HAP-1 (cell line): ENCODE measurements around the gene DHX16.

Source experiments
- DNase-seq, 2 experiments: peaks; one replicate each; pipeline ENCODE4 v3.0.0-alpha.2; 2016 to 2020; ENCODE audit warnings: low spot score in 2 of 2
- H3K27me3 ChIP-seq: fragments of 250-450 bp; sonication (Bioruptor Pico); 2 replicates; pipeline ENCODE4 v1.5.1; 2020; ENCODE audit warnings: low read depth, mild to moderate bottlenecking, moderate library complexity
- H3K36me3 ChIP-seq: fragments of 250-450 bp; sonication (Bioruptor Pico); replicated peaks from 2 replicates; pipeline ENCODE4 v1.5.1; 2020; ENCODE audit warnings: mild to moderate bottlenecking
- H3K4me1 ChIP-seq: fragments of 250-450 bp; sonication (Bioruptor Pico); 2 replicates; pipeline ENCODE4 v1.5.1; 2020; ENCODE audit warnings: mild to moderate bottlenecking
- H3K4me3 ChIP-seq: fragments of 250-450 bp; sonication (Bioruptor Pico); 2 replicates; pipeline ENCODE4 v1.5.1; 2020; ENCODE audit warnings: mild to moderate bottlenecking, moderate library complexity
- H3K9me3 ChIP-seq: fragments of 250-450 bp; sonication (Bioruptor Pico); 2 replicates; pipeline ENCODE4 v1.5.1; 2020; ENCODE audit warnings: mild to moderate bottlenecking, moderate library complexity
- in situ Hi-C: fragments of 300-500 bp; cut with MboI; formaldehyde crosslinking; loops from 3 replicates; pipeline ENCODE4 v1.14.3; 2020; ENCODE audit warnings: low sequenced_read_pairs, inconsistent platforms, mixed read lengths

Gene DHX16

GRCh38 chr6:30711758-30712380 lies 39.1 kb upstream of the DHX16 start:
- in situ Hi-C loops, result no loop called here
- Histone ChIP-seq H3K4me3 (no peak overlapping the region), H3K36me3 (peaks cover 79% of the 10 kb centered on the region), H3K4me1 (peaks cover 7% of the 10 kb centered on the region), H3K9me3 (no peaks in the 10 kb centered on the region), H3K27me3 (no peaks in the 10 kb centered on the region)
- no peak for DNase-seq

GRCh38 chr6:30709101-30709868 lies 36.5 kb upstream of the DHX16 start:
- no peaks in the 10 kb centered on the region for H3K4me1 ChIP-seq
- peaks cover 73% of the 10 kb centered on the region for H3K36me3 ChIP-seq
- H3K4me3 ChIP-seq, result no peak overlapping the region
- no peaks in the 10 kb centered on the region for H3K27me3 ChIP-seq
- no peaks in the 10 kb centered on the region for H3K9me3 ChIP-seq
- DNase-seq, result no peak
- in situ Hi-C loops, result no loop called here

GRCh38 chr6:30707281-30707850 lies 34.6 kb upstream of the DHX16 start:
- in situ Hi-C loops, result no loop called here
- no peak for DNase-seq
- Histone ChIP-seq H3K36me3 (peaks cover 70% of the 10 kb centered on the region), H3K4me3 (no peak overlapping the region), H3K4me1 (no peaks in the 10 kb centered on the region), H3K27me3 (no peaks in the 10 kb centered on the region), H3K9me3 (no peaks in the 10 kb centered on the region)

GRCh38 chr6:30705620-30706019 lies 32.8 kb upstream of the DHX16 start:
- Histone ChIP-seq H3K4me1 (no peaks in the 10 kb centered on the region), H3K27me3 (no peaks in the 10 kb centered on the region), H3K36me3 (peaks cover 63% of the 10 kb centered on the region), H3K4me3 (no peak overlapping the region), H3K9me3 (no peaks in the 10 kb centered on the region)
- in situ Hi-C loops, result no loop called here
- DNase-seq, result no peak

GRCh38 chr6:30703821-30704220 lies 31.0 kb upstream of the DHX16 start:
- Histone ChIP-seq H3K36me3 (peaks cover 58% of the 10 kb centered on the region), H3K27me3 (no peaks in the 10 kb centered on the region), H3K9me3 (no peaks in the 10 kb centered on the region), H3K4me1 (no peaks in the 10 kb centered on the region), H3K4me3 (no peak overlapping the region)
- DNase-seq, result no peak
- in situ Hi-C loops, result no loop called here

GRCh38 chr6:30703011-30703410 lies 30.2 kb upstream of the DHX16 start:
- H3K27me3 ChIP-seq, result no peaks in the 10 kb centered on the region
- no peaks in the 10 kb centered on the region for H3K4me1 ChIP-seq
- no peaks in the 10 kb centered on the region for H3K9me3 ChIP-seq
- no peak overlapping the region for H3K4me3 ChIP-seq
- in situ Hi-C loops, result no loop called here
- peaks cover 55% of the 10 kb centered on the region for H3K36me3 ChIP-seq
- no peak for DNase-seq

- DNase-seq, result no peak
- H3K9me3 ChIP-seq, result no peaks in the 10 kb centered on the region
- no peak overlapping the region for H3K4me3 ChIP-seq
- H3K4me1 ChIP-seq, result no peaks in the 10 kb centered on the region
- in situ Hi-C loops, result no loop called here
- H3K36me3 ChIP-seq, result peaks cover 44% of the 10 kb centered on the region
- H3K27me3 ChIP-seq, result no peaks in the 10 kb centered on the region
Observed at GRCh38 chr6:30700340-30700739, 27.5 kb upstream of the DHX16 start.

GRCh38 chr6:30696432-30696831 lies 23.6 kb upstream of the DHX16 start:
- Histone ChIP-seq H3K36me3 (peaks cover 21% of the 10 kb centered on the region), H3K27me3 (no peaks in the 10 kb centered on the region), H3K9me3 (no peaks in the 10 kb centered on the region), H3K4me3 (no peak overlapping the region), H3K4me1 (peaks cover 3% of the 10 kb centered on the region)
- in situ Hi-C loops, result no loop called here
- DNase-seq, result no peak

- Histone ChIP-seq H3K4me3 (peak overlapping the region; percentile 52), H3K36me3 (no peaks in the 10 kb centered on the region; the same call in 1 of the 2 replicates), H3K27me3 (no peaks in the 10 kb centered on the region), H3K4me1 (peaks cover 24% of the 10 kb centered on the region), H3K9me3 (no peaks in the 10 kb centered on the region)
- no peak for DNase-seq
- in situ Hi-C loops, result no loop called here
Observed at GRCh38 chr6:30691208-30691847, 18.5 kb upstream of the DHX16 start.

- peak within 1 kb of the TSS; percentile 52 for H3K4me3 ChIP-seq
- H3K4me1 ChIP-seq, result peaks cover 24% of the 10 kb centered on the region
- in situ Hi-C loops, result no loop called here
- no peaks in the 10 kb centered on the region; the same call in 1 of the 2 replicates for H3K36me3 ChIP-seq
- H3K27me3 ChIP-seq, result no peaks in the 10 kb centered on the region
- H3K9me3 ChIP-seq, result no peaks in the 10 kb centered on the region
- DNase-seq, result peak; percentile 95 to 96
Observed at GRCh38 chr6:30690403-30691207, 17.8 kb upstream of the DHX16 start, which contains the start of gene NRM. TSS of gene NRM (minus strand) at chr6:30690984. CDS start at chr6:30690974, 10 bp downstream.

GRCh38 chr6:30689985-30690384 lies 17.2 kb upstream of the DHX16 start:
- in situ Hi-C loops, result no loop called here
- H3K9me3 ChIP-seq, result no peaks in the 10 kb centered on the region
- H3K4me3 ChIP-seq, result peak overlapping the region; percentile 52
- H3K36me3 ChIP-seq, result no peaks in the 10 kb centered on the region; the same call in 1 of the 2 replicates
- DNase-seq, result no peak
- peaks cover 30% of the 10 kb centered on the region for H3K4me1 ChIP-seq
- H3K27me3 ChIP-seq, result no peaks in the 10 kb centered on the region

GRCh38 chr6:30689022-30689865 lies 16.4 kb upstream of the DHX16 start:
- Histone ChIP-seq H3K9me3 (no peaks in the 10 kb centered on the region), H3K27me3 (no peaks in the 10 kb centered on the region), H3K36me3 (no peaks in the 10 kb centered on the region; the same call in 1 of the 2 replicates), H3K4me3 (peak overlapping the region; percentile 52; the same call in 1 of the 2 replicates), H3K4me1 (peaks cover 32% of the 10 kb centered on the region)
- no peak for DNase-seq
- in situ Hi-C loops, result no loop called here
